ENCODE results near the gene TOP2A. TPM values are rescaled to one million over a fixed set of nuclear protein-coding genes. Genes with fewer than 3 reads are reported as not detected.

TOP2A gene
- total RNA-seq, 3 donors from 2014 or later (not counting 1 experiment from before 2014, with no cell fraction given), result 2.0 to 6.4 (median 4.6) TPM

DNA sequence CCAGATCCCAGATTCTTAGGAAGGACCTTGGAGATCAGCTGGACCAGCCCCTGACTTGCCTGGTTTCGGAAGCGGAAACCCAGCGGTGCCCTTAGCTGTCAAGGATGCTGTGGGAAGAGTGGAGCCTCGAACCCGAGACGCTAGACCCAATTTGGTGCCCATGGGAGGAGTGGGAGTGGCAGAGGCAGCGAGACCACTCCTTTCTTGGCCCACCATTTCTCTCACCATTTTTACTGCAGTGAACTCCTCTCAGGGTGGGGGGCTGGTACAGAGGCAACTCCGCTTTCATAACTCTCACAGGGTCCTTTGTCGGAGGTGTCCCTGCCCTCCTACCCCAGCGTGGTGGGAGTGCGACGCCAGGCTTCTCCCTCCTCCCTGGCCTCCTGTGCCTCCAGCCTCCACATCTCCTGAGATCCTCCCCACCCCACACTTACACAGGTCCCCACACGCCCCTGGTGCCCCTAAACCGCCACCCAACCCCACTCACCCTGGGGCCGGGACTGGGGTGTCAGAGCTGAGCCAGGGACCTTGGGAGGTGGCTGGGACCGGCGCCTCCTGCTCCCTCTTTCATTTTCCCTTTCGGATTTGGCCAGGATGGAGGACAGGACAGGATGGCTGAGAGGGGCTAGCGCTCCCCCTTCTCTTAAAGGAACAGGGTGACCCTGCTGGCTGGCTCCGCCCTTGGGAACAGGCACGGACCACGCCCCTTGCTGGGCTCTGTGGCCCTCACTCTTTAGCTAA, 53.4 kb downstream of the TOP2A start, which contains the start of gene GJD3:
Gene GJD3 (minus strand): TSS at position 617 of the 741 bp plus-strand sequence. CDS start 922 bp downstream, outside the sequence.
- H3K36me3 ChIP-seq (ENCODE audit: control insufficient read depth, insufficient read depth, low read length), result no peaks in the 10 kb centered on the region
- 93% methylated on average over 22 of the region's 22 CpGs for WGBS (ENCODE audit: insufficient coverage)
- Mint-ChIP-seq H3K27me3 (ENCODE audit: low read depth in 2 of 2) (peaks cover 7 to 20% of the 10 kb centered on the region in 2 donors), H3K9me3 (no peaks in the 10 kb centered on the region), H3K27ac (no peak within 1 kb of the TSS), H3K4me1 (peaks cover 5 to 20% of the 10 kb centered on the region in 2 donors), H3K4me3 (peak within 1 kb of the TSS; percentile 85), H3K36me3 (no peaks in the 10 kb centered on the region)
- TF ChIP-seq, protein P1, sequence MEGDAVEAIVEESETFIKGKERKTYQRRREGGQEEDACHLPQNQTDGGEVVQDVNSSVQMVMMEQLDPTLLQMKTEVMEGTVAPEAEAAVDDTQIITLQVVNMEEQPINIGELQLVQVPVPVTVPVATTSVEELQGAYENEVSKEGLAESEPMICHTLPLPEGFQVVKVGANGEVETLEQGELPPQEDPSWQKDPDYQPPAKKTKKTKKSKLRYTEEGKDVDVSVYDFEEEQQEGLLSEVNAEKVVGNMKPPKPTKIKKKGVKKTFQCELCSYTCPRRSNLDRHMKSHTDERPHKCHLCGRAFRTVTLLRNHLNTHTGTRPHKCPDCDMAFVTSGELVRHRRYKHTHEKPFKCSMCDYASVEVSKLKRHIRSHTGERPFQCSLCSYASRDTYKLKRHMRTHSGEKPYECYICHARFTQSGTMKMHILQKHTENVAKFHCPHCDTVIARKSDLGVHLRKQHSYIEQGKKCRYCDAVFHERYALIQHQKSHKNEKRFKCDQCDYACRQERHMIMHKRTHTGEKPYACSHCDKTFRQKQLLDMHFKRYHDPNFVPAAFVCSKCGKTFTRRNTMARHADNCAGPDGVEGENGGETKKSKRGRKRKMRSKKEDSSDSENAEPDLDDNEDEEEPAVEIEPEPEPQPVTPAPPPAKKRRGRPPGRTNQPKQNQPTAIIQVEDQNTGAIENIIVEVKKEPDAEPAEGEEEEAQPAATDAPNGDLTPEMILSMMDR (IDR thresholded peaks at IDR 0.05), result no peak
- peaks cover 10% of the 10 kb centered on the region for H3K27me3 ChIP-seq (ENCODE audit: control insufficient read depth, insufficient read depth, low read length)
- H3K4me3 ChIP-seq (ENCODE audit: low read length), result no peak within 1 kb of the TSS
- H3K9me3 ChIP-seq (ENCODE audit: control insufficient read depth, insufficient read depth, low read length), result no peaks in the 10 kb centered on the region
- peaks cover 17% of the 10 kb centered on the region for H3K4me1 ChIP-seq (ENCODE audit: control insufficient read depth, insufficient read depth, low read length)
- no peak within 1 kb of the TSS for H3K27ac ChIP-seq (ENCODE audit: low read length)
- ATAC-seq, result no peak
- intact Hi-C loops (cut with micrococcal nuclease), result no loop called here
- no peak for DNase-seq

DNA sequence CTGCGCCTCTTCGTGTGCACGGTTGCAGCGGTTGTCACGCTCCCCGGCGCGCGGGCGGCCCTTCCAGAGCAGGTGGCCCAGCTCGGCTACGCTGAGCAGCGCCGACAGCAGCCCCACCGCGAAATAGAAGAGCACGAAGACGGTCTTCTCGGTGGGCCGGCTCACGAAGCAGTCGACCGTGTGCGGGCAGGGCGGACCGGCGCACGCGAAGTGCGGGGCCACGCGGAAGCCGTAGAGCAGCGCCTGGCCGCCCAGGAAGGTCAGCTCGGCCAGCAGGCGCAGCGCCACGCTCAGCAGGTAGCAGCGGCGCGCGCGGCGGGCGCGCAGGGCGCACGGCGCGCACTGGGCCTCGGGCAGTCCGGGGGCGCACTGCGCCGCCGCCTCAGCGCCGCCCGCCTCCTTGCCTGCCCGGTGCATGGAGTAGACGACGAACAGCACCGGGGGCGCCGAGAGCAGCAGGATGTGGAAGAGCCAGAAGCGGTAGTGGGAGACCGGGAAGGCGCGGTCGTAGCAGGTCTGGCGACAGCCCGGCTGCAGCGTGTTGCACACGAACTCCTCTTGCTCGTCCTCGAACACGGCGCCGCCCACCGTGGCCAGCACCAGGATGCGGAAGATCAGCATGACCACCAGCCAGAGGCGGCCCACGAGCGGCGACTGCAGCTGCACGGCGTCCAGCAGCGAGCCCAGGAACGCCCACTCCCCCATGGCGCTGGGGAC, 54.4 kb downstream of the TOP2A start:
- TF ChIP-seq, protein P1 (IDR thresholded peaks at IDR 0.05), result no peak
- intact Hi-C loops (cut with micrococcal nuclease), result no loop called here
- Mint-ChIP-seq H3K27ac (no peak overlapping the region), H3K36me3 (no peaks in the 10 kb centered on the region), H3K27me3 (ENCODE audit: low read depth in 2 of 2) (peaks cover 7 to 20% of the 10 kb centered on the region in 2 donors), H3K4me1 (peaks cover 9 to 26% of the 10 kb centered on the region in 2 donors), H3K4me3 (peak overlapping the region; percentile 85), H3K9me3 (no peaks in the 10 kb centered on the region)
- Histone ChIP-seq H3K9me3 (ENCODE audit: control insufficient read depth, insufficient read depth, low read length) (no peaks in the 10 kb centered on the region), H3K4me3 (ENCODE audit: low read length) (peak overlapping the region; percentile 27), H3K27ac (ENCODE audit: low read length) (no peak overlapping the region), H3K36me3 (ENCODE audit: control insufficient read depth, insufficient read depth, low read length) (no peaks in the 10 kb centered on the region), H3K4me1 (ENCODE audit: control insufficient read depth, insufficient read depth, low read length) (peaks cover 19% of the 10 kb centered on the region), H3K27me3 (ENCODE audit: control insufficient read depth, insufficient read depth, low read length) (peaks cover 10% of the 10 kb centered on the region)
- peak; percentile 9 to 43 (median 28) for ATAC-seq
- peak in 1 of 2 donors; percentile 58 for DNase-seq
- WGBS (ENCODE audit: insufficient coverage), result 6% methylated on average over 91 of the region's 91 CpGs

DNA sequence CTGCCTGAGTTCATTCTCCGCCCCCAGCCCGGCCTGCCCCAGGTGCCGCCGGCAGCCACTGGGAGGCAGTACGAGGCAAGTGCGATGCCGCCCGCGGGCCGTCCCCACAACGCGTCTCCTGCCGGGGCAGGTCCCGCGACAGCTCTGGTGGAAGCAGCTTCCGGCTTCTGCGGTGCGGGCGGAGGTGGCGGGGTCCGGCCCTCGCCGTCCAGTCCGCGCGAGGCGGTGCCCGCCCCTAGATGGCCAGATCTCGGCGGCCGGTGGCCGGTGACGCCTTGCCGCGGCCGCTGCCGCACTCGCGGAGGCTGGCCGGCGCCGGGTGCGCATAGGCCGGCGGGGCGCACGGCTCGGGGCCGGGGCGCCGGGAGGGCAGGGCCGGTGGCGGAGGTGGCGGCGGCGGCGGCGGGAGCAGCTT, 55.0 kb downstream of the TOP2A start:
- peaks cover 10% of the 10 kb centered on the region for H3K27me3 ChIP-seq (ENCODE audit: control insufficient read depth, insufficient read depth, low read length)
- no peak overlapping the region for H3K27ac ChIP-seq (ENCODE audit: low read length)
- ATAC-seq, result peak; percentile 76 to 81 (median 80)
- DNase-seq, result peak; percentile 61 to 83
- intact Hi-C loops (cut with micrococcal nuclease), result no loop called here
- TF ChIP-seq, protein P1 (IDR thresholded peaks at IDR 0.05), result peak; percentile 42
- no peaks in the 10 kb centered on the region for H3K9me3 ChIP-seq (ENCODE audit: control insufficient read depth, insufficient read depth, low read length)
- Mint-ChIP-seq H3K9me3 (no peaks in the 10 kb centered on the region), H3K36me3 (no peaks in the 10 kb centered on the region), H3K27me3 (ENCODE audit: low read depth in 2 of 2) (peaks cover 7 to 20% of the 10 kb centered on the region in 2 donors), H3K4me1 (peaks cover 9 to 30% of the 10 kb centered on the region in 2 donors), H3K27ac (no peak overlapping the region), H3K4me3 (peak overlapping the region; percentile 62)
- H3K4me3 ChIP-seq (ENCODE audit: low read length), result peak overlapping the region; percentile 27
- under 1% methylated on average over 58 of the region's 58 CpGs for WGBS (ENCODE audit: insufficient coverage)
- H3K36me3 ChIP-seq (ENCODE audit: control insufficient read depth, insufficient read depth, low read length), result no peaks in the 10 kb centered on the region
- H3K4me1 ChIP-seq (ENCODE audit: control insufficient read depth, insufficient read depth, low read length), result peaks cover 19% of the 10 kb centered on the region

Measured in natural killer cell (primary cell).